Measurements from ENCODE around the gene LMAN1L. TPM values are rescaled to one million over a fixed set of nuclear protein-coding genes. Genes with fewer than 3 reads are reported as not detected.

Gene LMAN1L
- polyA plus RNA-seq, 10 donors = 0.20 TPM; not detected in 9

GRCh38 chr15:74857082-74857655 lies 44.5 kb downstream of the LMAN1L start:
- no peak for DNase-seq

GRCh38 chr15:74857671-74858368 lies 45.2 kb downstream of the LMAN1L start:
- no peak for DNase-seq

GRCh38 chr15:74858369-74858740 lies 45.7 kb downstream of the LMAN1L start:
- no peak for DNase-seq

- no peak for DNase-seq
These were observed 50.8 kb downstream of the LMAN1L start for GRCh38 chr15:74863239-74864056.

- DNase-seq = no peak
These were observed 51.7 kb downstream of the LMAN1L start for GRCh38 chr15:74864296-74864695.

GRCh38 chr15:74865316-74865715 lies 52.7 kb downstream of the LMAN1L start:
- DNase-seq = no peak

GRCh38 chr15:74866090-74866489 lies 53.5 kb downstream of the LMAN1L start:
- DNase-seq = no peak

GRCh38 chr15:74867466-74868038 lies 54.9 kb downstream of the LMAN1L start:
- DNase-seq = no peak

- DNase-seq = peak in 1 of 3 donors; percentile 28
These were observed 55.4 kb downstream of the LMAN1L start for GRCh38 chr15:74868059-74868458.

- DNase-seq = no peak
These were observed 56.7 kb downstream of the LMAN1L start for GRCh38 chr15:74869372-74869725.

- peak in 2 of 3 donors; percentile 40 to 63 for DNase-seq
These were observed 57.2 kb downstream of the LMAN1L start for GRCh38 chr15:74869726-74870407.

- DNase-seq = no peak
These were observed 58.0 kb downstream of the LMAN1L start for GRCh38 chr15:74870436-74871215.

- DNase-seq = no peak
These were observed 60.0 kb downstream of the LMAN1L start for GRCh38 chr15:74872702-74873035.

- DNase-seq = peak; percentile 96 to 99 (median 96)
These were observed 60.6 kb downstream of the LMAN1L start, which contains the start of gene SCAMP2 for GRCh38 chr15:74873036-74873755. TSS of gene SCAMP2 (minus strand) at chr15:74873365. CDS start at chr15:74873255, 110 bp downstream.

- no peak for DNase-seq
These were observed 61.3 kb downstream of the LMAN1L start for GRCh38 chr15:74873756-74874424.
